HEK293T (cell line): ENCODE results near the gene SLC38A1.

Experiments
- CTCF ChIA-PET: fragments of 350-600 bp; formaldehyde crosslinking; extraction: SDS; loops from one replicate; lab custom pipeline; 2021; ENCODE audit warnings: antibody characterized with exemption, inconsistent platforms; lab: Yijun Ruan, JAX
- POLR2A ChIA-PET: fragments of 350-600 bp; formaldehyde crosslinking; extraction: SDS; loops from one replicate; lab custom pipeline; 2020; ENCODE audit warnings: antibody characterized with exemption, inconsistent platforms; lab: Yijun Ruan, JAX
- DNase-seq: peaks from one replicate; pipeline ENCODE4 v3.0.0; 2012; ENCODE audit warnings: mixed read lengths; ENCODE audit errors: extremely low spot score
- ARNT ChIP-seq: fragments of 450-650 bp; IDR thresholded peaks from 2 replicates; pipeline ENCODE4 v1.6.1; 2017; ENCODE audit warnings: mild to moderate bottlenecking
- BHLHE40 ChIP-seq: fragments of 450-650 bp; IDR thresholded peaks from 2 replicates; pipeline ENCODE4 v1.6.1; 2016; ENCODE audit warnings: mild to moderate bottlenecking, moderate library complexity, borderline replicate concordance
- CTBP1 ChIP-seq: fragments of 450-650 bp; IDR thresholded peaks from 2 replicates; pipeline ENCODE4 v1.6.1; 2016; ENCODE audit warnings: borderline replicate concordance
- ELF4 ChIP-seq: fragments of 450-650 bp; IDR thresholded peaks from 2 replicates; pipeline ENCODE4 v1.6.1; 2017; ENCODE audit warnings: antibody characterized with exemption
- FOXA1 ChIP-seq: fragments of 450-650 bp; IDR thresholded peaks from 2 replicates; pipeline ENCODE4 v1.6.1; 2016; ENCODE audit warnings: mild to moderate bottlenecking
- FOXK2 ChIP-seq: fragments of 450-650 bp; IDR thresholded peaks from 2 replicates; pipeline ENCODE4 v1.6.1; 2016; ENCODE audit warnings: mild to moderate bottlenecking
- FOXM1 ChIP-seq: fragments of 450-650 bp; IDR thresholded peaks from 2 replicates; pipeline ENCODE4 v1.6.1; 2017; ENCODE audit warnings: mild to moderate bottlenecking, borderline replicate concordance
- HDGF ChIP-seq: fragments of 450-650 bp; IDR thresholded peaks from 2 replicates; pipeline ENCODE4 v1.6.1; 2017; ENCODE audit warnings: antibody characterized with exemption, borderline replicate concordance
- L3MBTL2 ChIP-seq: fragments of 450-650 bp; conservative IDR thresholded peaks from 2 replicates; pipeline ENCODE4 v1.6.1; 2016; ENCODE audit warnings: mild to moderate bottlenecking
- LEF1 ChIP-seq: fragments of 450-650 bp; IDR thresholded peaks from 2 replicates; pipeline ENCODE4 v1.6.1; 2017; ENCODE audit warnings: mild to moderate bottlenecking, borderline replicate concordance
- NFRKB ChIP-seq: fragments of 450-650 bp; IDR thresholded peaks from 2 replicates; pipeline ENCODE4 v1.6.1; 2016; ENCODE audit warnings: mild to moderate bottlenecking, moderate library complexity
- PKNOX1 ChIP-seq: fragments of 450-650 bp; IDR thresholded peaks from 2 replicates; pipeline ENCODE4 v1.6.1; 2016
- SP1 ChIP-seq: fragments of 450-650 bp; IDR thresholded peaks from 2 replicates; pipeline ENCODE4 v1.6.1; 2017
- SUZ12 ChIP-seq: fragments of 450-650 bp; IDR thresholded peaks from 2 replicates; pipeline ENCODE4 v1.6.1; 2016; ENCODE audit warnings: mild to moderate bottlenecking
- TARDBP ChIP-seq: fragments of 450-650 bp; IDR thresholded peaks from 2 replicates; pipeline ENCODE4 v1.6.1; 2016
- ZNF384 ChIP-seq: fragments of 450-650 bp; IDR thresholded peaks from 2 replicates; pipeline ENCODE4 v1.6.1; 2016

The SLC38A1 gene

GRCh38 chr12:46179693-46180452 lies 89.0 kb downstream of the SLC38A1 start:
- no peak for TF ChIP-seq NFRKB
- TF ChIP-seq ZNF384 = no peak
- TF ChIP-seq ELF4 = no peak
- TF ChIP-seq FOXA1 = no peak
- no peak for TF ChIP-seq FOXM1
- no peak for TF ChIP-seq SP1
- DNase-seq = no peak
- ChIA-PET CTCF (no interaction called here), POLR2A (no interaction called here)

- ChIA-PET POLR2A (no interaction called here), CTCF (no interaction called here)
- no peak for DNase-seq
- TF ChIP-seq FOXM1 (no peak), LEF1 (no peak)
Observed at GRCh38 chr12:46177837-46178608, 90.8 kb downstream of the SLC38A1 start.

- no peak for TF ChIP-seq SP1
- no peak for TF ChIP-seq BHLHE40
- TF ChIP-seq ELF4 = no peak
- TF ChIP-seq PKNOX1 = no peak
- TF ChIP-seq ZNF384 = no peak
- TF ChIP-seq SUZ12 = no peak
- TF ChIP-seq TARDBP = no peak
- no peak for TF ChIP-seq ARNT
- no peak for TF ChIP-seq FOXA1
- no peak for TF ChIP-seq CTBP1
- no peak for TF ChIP-seq L3MBTL2
- no peak for TF ChIP-seq NFRKB
- no peak for TF ChIP-seq FOXM1
- no peak for DNase-seq
- ChIA-PET CTCF (no interaction called here), POLR2A (no interaction called here)
Observed at GRCh38 chr12:46177025-46177424, 91.8 kb downstream of the SLC38A1 start.

GRCh38 chr12:46174919-46175318 lies 93.9 kb downstream of the SLC38A1 start:
- no peak for DNase-seq
- TF ChIP-seq FOXK2 = no peak
- no peak for TF ChIP-seq ELF4
- no peak for TF ChIP-seq NFRKB
- TF ChIP-seq SP1 = no peak
- no peak for TF ChIP-seq FOXA1
- TF ChIP-seq FOXM1 = no peak
- TF ChIP-seq BHLHE40 = no peak
- no peak for TF ChIP-seq ARNT
- no peak for TF ChIP-seq TARDBP
- no peak for TF ChIP-seq L3MBTL2
- CTCF ChIA-PET = no interaction called here
- POLR2A ChIA-PET = no interaction called here

- no peak for DNase-seq
- TF ChIP-seq FOXA1 (no peak), HDGF (no peak), ELF4 (no peak), TARDBP (no peak), ZNF384 (no peak), NFRKB (no peak), FOXM1 (no peak), LEF1 (no peak)
- ChIA-PET CTCF (no interaction called here), POLR2A (no interaction called here)
Observed at GRCh38 chr12:46174061-46174662, 94.7 kb downstream of the SLC38A1 start.

- no peak for DNase-seq
- TF ChIP-seq L3MBTL2 (no peak), NFRKB (no peak), ARNT (no peak), PKNOX1 (no peak), ELF4 (no peak), ZNF384 (no peak), FOXA1 (no peak)
- ChIA-PET CTCF (no interaction called here), POLR2A (no interaction called here)
Observed at GRCh38 chr12:46168426-46168825, 100.4 kb downstream of the SLC38A1 start.

GRCh38 chr12:46167412-46167811 lies 101.4 kb downstream of the SLC38A1 start:
- ChIA-PET CTCF (interaction anchor here (0.6 kb wide), 1 partner anchor 228 kb away, joined by 3 read pairs; no protein-coding TSS in a partner anchor), POLR2A (no interaction called here)
- DNase-seq = no peak
- TF ChIP-seq ZNF384 (no peak), BHLHE40 (no peak), TARDBP (no peak), NFRKB (no peak), SUZ12 (no peak), FOXA1 (no peak), FOXK2 (no peak)
